Measurements from ENCODE around the gene SLC4A2.
"Not testable (repeated sequence)": the region's sequence is repeated elsewhere in the genome, so short reads cannot be mapped to it uniquely, and the experiment has no call there.

Gene SLC4A2

GRCh38 chr7:151025924-151026671 is 33.3 kb upstream of the SLC4A2 start:
- no peak for DNase-seq (ENCODE audit: low read depth in 3 of 3)

- not testable (repeated sequence) for DNase-seq (ENCODE audit: low read depth in 3 of 3)
Observed at GRCh38 chr7:151026771-151027727, 32.3 kb upstream of the SLC4A2 start.

GRCh38 chr7:151027728-151028130 is 31.7 kb upstream of the SLC4A2 start:
- DNase-seq (ENCODE audit: low read depth in 3 of 3): not testable (repeated sequence)

GRCh38 chr7:151028131-151028947 is 31.1 kb upstream of the SLC4A2 start, which contains the start of gene ABCB8:
TSS of gene ABCB8 (plus strand) at chr7:151028450. CDS start at chr7:151028516, 66 bp downstream.
- DNase-seq (ENCODE audit: low read depth in 3 of 3): peak; percentile 95 to 98 (median 97)

- DNase-seq (ENCODE audit: low read depth in 3 of 3): no peak
Observed at GRCh38 chr7:151028948-151029501, 30.4 kb upstream of the SLC4A2 start.

- no peak for DNase-seq (ENCODE audit: low read depth in 3 of 3)
Observed at GRCh38 chr7:151031011-151031410, 28.4 kb upstream of the SLC4A2 start.

- DNase-seq (ENCODE audit: low read depth in 3 of 3): no peak
Observed at GRCh38 chr7:151032936-151033863, 26.2 kb upstream of the SLC4A2 start.

GRCh38 chr7:151033864-151034249 is 25.5 kb upstream of the SLC4A2 start:
- DNase-seq (ENCODE audit: low read depth in 3 of 3): no peak

GRCh38 chr7:151034312-151035025 is 24.9 kb upstream of the SLC4A2 start:
- DNase-seq (ENCODE audit: low read depth in 3 of 3): no peak

GRCh38 chr7:151035026-151035717 is 24.2 kb upstream of the SLC4A2 start:
- DNase-seq (ENCODE audit: low read depth in 3 of 3): no peak

GRCh38 chr7:151035902-151036301 is 23.5 kb upstream of the SLC4A2 start:
- DNase-seq (ENCODE audit: low read depth in 3 of 3): no peak

GRCh38 chr7:151038951-151039849 is 20.2 kb upstream of the SLC4A2 start:
- DNase-seq (ENCODE audit: low read depth in 3 of 3): peak; percentile 60 to 81 (median 65)

- DNase-seq (ENCODE audit: low read depth in 3 of 3): no peak
Observed at GRCh38 chr7:151039850-151040548, 19.4 kb upstream of the SLC4A2 start.

GRCh38 chr7:151040616-151041375 is 18.6 kb upstream of the SLC4A2 start:
- DNase-seq (ENCODE audit: low read depth in 3 of 3): no peak

GRCh38 chr7:151043449-151043848 is 15.9 kb upstream of the SLC4A2 start:
- DNase-seq (ENCODE audit: low read depth in 3 of 3): not testable (repeated sequence)

GRCh38 chr7:151043959-151044358 is 15.4 kb upstream of the SLC4A2 start:
- no peak for DNase-seq (ENCODE audit: low read depth in 3 of 3)

GRCh38 chr7:151045262-151045661 is 14.1 kb upstream of the SLC4A2 start:
- no peak for DNase-seq (ENCODE audit: low read depth in 3 of 3)

Measured in stimulated activated CD4-positive, alpha-beta T cell treated with anti-CD3 and anti-CD28 coated beads, TNF-alpha, amount 100 ng/mL, for 48 hours (primary cell).